Fibroblast of lung (primary cell): ENCODE measurements around the gene DYDC1.

Experiments used
- EZH2 ChIP-seq: IDR thresholded peaks from 2 replicates; pipeline ENCODE4 v1.5.1; 2012; ENCODE audit warnings: low read length, control low read depth, mild to moderate bottlenecking; ENCODE audit errors: missing control alignments
- TF ChIP-seq, protein P1 (sequence below), 2 donors: IDR thresholded peaks in 1 of 2; conservative IDR thresholded peaks in 1 of 2; 1 replicate in 1 of 2; 2 replicates in 1 of 2; pipeline ENCODE4 v1.5.1; 2011 to 2012; ENCODE audit warnings: low read length in 2 of 2, control low read depth in 1 of 2, inconsistent platforms in 1 of 2, low read depth in 1 of 2, mild to moderate bottlenecking in 1 of 2

DNA sequence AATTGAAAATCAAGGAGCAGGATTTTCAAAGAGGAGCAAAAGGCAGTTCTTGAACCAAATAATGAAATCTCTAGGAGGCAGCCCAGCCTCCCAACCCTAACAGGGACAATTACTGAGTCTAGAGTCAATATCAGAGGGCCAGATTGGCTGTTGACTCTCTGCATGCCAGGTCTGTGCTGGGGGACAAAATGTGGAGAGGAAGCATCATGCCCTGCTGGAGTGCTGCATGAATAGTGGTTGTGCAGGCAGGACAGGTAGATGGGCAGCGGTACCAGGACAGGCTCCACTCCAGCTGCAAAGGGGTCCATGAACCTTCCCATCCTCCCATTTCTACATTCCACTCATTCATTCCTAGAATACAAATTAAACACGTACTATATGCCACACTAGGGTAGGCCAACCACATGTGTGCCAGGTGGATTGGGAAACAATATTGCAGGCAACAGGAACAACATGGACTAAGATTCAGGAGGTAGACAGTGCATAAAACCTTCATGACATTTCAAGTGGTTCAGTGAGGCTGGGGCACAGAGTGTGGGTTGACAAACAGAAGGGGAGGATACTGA lies 36.7 kb downstream of the DYDC1 start:
- TF ChIP-seq, protein P1, sequence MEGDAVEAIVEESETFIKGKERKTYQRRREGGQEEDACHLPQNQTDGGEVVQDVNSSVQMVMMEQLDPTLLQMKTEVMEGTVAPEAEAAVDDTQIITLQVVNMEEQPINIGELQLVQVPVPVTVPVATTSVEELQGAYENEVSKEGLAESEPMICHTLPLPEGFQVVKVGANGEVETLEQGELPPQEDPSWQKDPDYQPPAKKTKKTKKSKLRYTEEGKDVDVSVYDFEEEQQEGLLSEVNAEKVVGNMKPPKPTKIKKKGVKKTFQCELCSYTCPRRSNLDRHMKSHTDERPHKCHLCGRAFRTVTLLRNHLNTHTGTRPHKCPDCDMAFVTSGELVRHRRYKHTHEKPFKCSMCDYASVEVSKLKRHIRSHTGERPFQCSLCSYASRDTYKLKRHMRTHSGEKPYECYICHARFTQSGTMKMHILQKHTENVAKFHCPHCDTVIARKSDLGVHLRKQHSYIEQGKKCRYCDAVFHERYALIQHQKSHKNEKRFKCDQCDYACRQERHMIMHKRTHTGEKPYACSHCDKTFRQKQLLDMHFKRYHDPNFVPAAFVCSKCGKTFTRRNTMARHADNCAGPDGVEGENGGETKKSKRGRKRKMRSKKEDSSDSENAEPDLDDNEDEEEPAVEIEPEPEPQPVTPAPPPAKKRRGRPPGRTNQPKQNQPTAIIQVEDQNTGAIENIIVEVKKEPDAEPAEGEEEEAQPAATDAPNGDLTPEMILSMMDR (conservative IDR thresholded peaks at IDR 0.05 in 1 of 2, IDR thresholded peaks at IDR 0.05 in 1 of 2; ENCODE audit: low read depth in 1 of 2, low read length in 2 of 2), result no peak
- no peak for TF ChIP-seq EZH2
